Transverse colon (tissue), 3 donors: ENCODE measurements around the gene HEXD.

Experiments used
- POLR2A ChIP-seq: fragments of 450-650 bp; IDR thresholded peaks from one replicate; pipeline ENCODE4 v1.6.1; 2016; ENCODE audit warnings: antibody characterized with exemption, mild to moderate bottlenecking, moderate library complexity
- TF ChIP-seq, protein P1 (sequence below), 5 experiments: fragments of 200-600 bp in 3 of 5; fragments of 450-650 bp in 2 of 5; sonication (generic) in 3 of 5; IDR thresholded peaks; 1 replicate in 2 of 5; 2 replicates in 3 of 5; pipeline ENCODE4 v1.5.1; 2016 to 2017; ENCODE audit warnings: antibody characterized with exemption in 5 of 5, inconsistent platforms in 3 of 5, mild to moderate bottlenecking in 2 of 5, moderate library complexity in 1 of 5

DNA sequence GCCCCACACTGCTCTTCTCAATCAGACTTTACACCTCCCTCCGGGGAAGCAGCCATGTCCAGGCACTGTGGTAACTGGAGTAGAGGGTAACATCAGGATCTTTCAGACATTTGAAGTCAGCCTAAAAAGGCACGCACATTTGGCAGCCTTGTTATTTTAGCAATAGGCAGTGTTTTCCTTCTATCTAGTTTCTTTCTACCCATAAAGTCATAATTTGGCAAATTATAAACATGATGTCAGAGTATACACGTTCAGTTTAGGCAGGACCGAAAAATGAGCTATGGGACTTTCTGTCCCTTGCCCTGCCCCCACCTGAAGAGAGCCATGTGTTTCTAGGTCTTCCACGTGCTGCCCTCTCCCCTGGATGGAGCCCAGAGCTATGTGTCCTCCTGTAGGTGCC, 61.5 kb downstream of the HEXD start:
- TF ChIP-seq, protein P1, sequence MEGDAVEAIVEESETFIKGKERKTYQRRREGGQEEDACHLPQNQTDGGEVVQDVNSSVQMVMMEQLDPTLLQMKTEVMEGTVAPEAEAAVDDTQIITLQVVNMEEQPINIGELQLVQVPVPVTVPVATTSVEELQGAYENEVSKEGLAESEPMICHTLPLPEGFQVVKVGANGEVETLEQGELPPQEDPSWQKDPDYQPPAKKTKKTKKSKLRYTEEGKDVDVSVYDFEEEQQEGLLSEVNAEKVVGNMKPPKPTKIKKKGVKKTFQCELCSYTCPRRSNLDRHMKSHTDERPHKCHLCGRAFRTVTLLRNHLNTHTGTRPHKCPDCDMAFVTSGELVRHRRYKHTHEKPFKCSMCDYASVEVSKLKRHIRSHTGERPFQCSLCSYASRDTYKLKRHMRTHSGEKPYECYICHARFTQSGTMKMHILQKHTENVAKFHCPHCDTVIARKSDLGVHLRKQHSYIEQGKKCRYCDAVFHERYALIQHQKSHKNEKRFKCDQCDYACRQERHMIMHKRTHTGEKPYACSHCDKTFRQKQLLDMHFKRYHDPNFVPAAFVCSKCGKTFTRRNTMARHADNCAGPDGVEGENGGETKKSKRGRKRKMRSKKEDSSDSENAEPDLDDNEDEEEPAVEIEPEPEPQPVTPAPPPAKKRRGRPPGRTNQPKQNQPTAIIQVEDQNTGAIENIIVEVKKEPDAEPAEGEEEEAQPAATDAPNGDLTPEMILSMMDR (IDR thresholded peaks at IDR 0.05): no peak
- no peak for TF ChIP-seq POLR2A
